HepG2 (cell line): ENCODE measurements around the gene STEAP2. TPM values are rescaled to one million over a fixed set of nuclear protein-coding genes. Genes with fewer than 3 reads are reported as not detected.

Experiments used
- ATAC-seq: fragments of 200-7000 bp; cut with Tn5 transposase; 3 replicates; pipeline ENCODE4 v1.9.1; 2020; ENCODE audit warnings: mild to moderate bottlenecking, moderate library complexity
- BruUV-seq: library from RNA; stranded (reverse); fragments of 400-500 nt; replicated peaks from 2 replicates; lab custom pipeline; 2021; lab: Mats Ljungman, UMichigan
- CTCF ChIA-PET: fragments of 300-600 bp; formaldehyde crosslinking; extraction: SDS; loops from one replicate; lab custom pipeline; 2021; ENCODE audit warnings: low total read pairs, inconsistent platforms, low intra/inter-chr PET ratio; lab: Yijun Ruan, JAX
- POLR2A ChIA-PET: fragments of 350-600 bp; sonication (Branson Sonifier 250); formaldehyde crosslinking; loops from one replicate; lab custom pipeline; 2020; ENCODE audit warnings: antibody characterized with exemption, inconsistent platforms; lab: Yijun Ruan, JAX
- DNase-seq: peaks from one replicate; pipeline ENCODE4 v3.0.0-alpha.2; 2015; ENCODE audit warnings: low spot score
- FAIRE-seq: peaks from 3 replicates; lab custom pipeline; 2011; peaks lifted over from hg19 to GRCh38; lab: Jason Lieb, UNC
- H2AFZ ChIP-seq: one replicate; pipeline ENCODE4 v1.6.1; 2011; ENCODE audit warnings: low read length, inconsistent platforms
- H3K27ac ChIP-seq: fragments of 300-600 bp; 3 replicates; pipeline ENCODE4 v1.8.0; 2011; ENCODE audit warnings: mixed run types, mild to moderate bottlenecking, mixed read lengths, low read length, inconsistent platforms; ENCODE audit not compliant: insufficient read depth; ENCODE audit errors: extremely low read length
- H3K27me3 ChIP-seq, 2 experiments: fragments of 200-600 bp in 1 of 2; 2 replicates in 1 of 2; 3 replicates in 1 of 2; pipeline versions ENCODE4 v1.6.0 to v1.8.0; 2011; ENCODE audit warnings: low read length in 2 of 2, mild to moderate bottlenecking in 2 of 2, moderate library complexity in 2 of 2, inconsistent platforms in 1 of 2; ENCODE audit not compliant: insufficient read depth in 2 of 2, control insufficient read depth in 1 of 2
- H3K36me3 ChIP-seq, 2 experiments: fragments of 200-600 bp in 1 of 2; replicated peaks in 1 of 2; 2 replicates in 1 of 2; 3 replicates in 1 of 2; pipeline versions ENCODE4 v1.5.1 to v1.8.0; 2011; ENCODE audit warnings: low read length in 2 of 2, inconsistent platforms in 1 of 2; ENCODE audit not compliant: insufficient read depth in 2 of 2, control insufficient read depth in 1 of 2
- H3K4me1 ChIP-seq: 2 replicates; pipeline ENCODE4 v1.5.1; 2012; ENCODE audit warnings: low read length, inconsistent platforms; ENCODE audit not compliant: insufficient read depth
- H3K4me2 ChIP-seq: 2 replicates; pipeline ENCODE4 v1.6.0; 2011; ENCODE audit warnings: low read depth, low read length, inconsistent platforms
- H3K4me3 ChIP-seq, 3 experiments: fragments of 200-600 bp in 1 of 3; sonication (generic), shearing (Covaris generic) in 1 of 3; replicated peaks in 1 of 3; 2 replicates each; pipeline ENCODE4 v1.5.1; 2011 to 2016; ENCODE audit warnings: low read length in 3 of 3, inconsistent platforms in 2 of 3, low read depth in 2 of 3, mild to moderate bottlenecking in 2 of 3, control low read depth in 1 of 3, mixed read lengths in 1 of 3; ENCODE audit not compliant: insufficient read depth in 1 of 3
- H3K79me2 ChIP-seq: one replicate; pipeline ENCODE4 v1.6.1; 2011; ENCODE audit warnings: low read length, inconsistent platforms; ENCODE audit not compliant: insufficient read depth
- H3K9ac ChIP-seq: 2 replicates; pipeline ENCODE4 v1.6.0; 2011; ENCODE audit warnings: mild to moderate bottlenecking, low read depth, low read length, inconsistent platforms; ENCODE audit not compliant: insufficient read depth
- H3K9me3 ChIP-seq: 2 replicates; pipeline ENCODE4 v1.5.1; 2012; ENCODE audit warnings: mild to moderate bottlenecking, low read length
- H4K20me1 ChIP-seq: 2 replicates; pipeline ENCODE4 v1.6.0; 2011; ENCODE audit warnings: inconsistent platforms, mild to moderate bottlenecking, low read length, moderate library complexity; ENCODE audit not compliant: insufficient read depth
- NRL ChIP-seq: sonication (generic); formaldehyde crosslinking; IDR thresholded peaks from 2 replicates; pipeline ENCODE4 v1.5.0; 2020; ENCODE audit warnings: missing genetic modification reagents, mild to moderate bottlenecking, moderate library complexity, borderline replicate concordance
- ZNF331 ChIP-seq: sonication (generic); formaldehyde crosslinking; IDR thresholded peaks from 2 replicates; pipeline ENCODE4 v1.4.0; 2020; ENCODE audit warnings: missing genetic modification reagents
- WGBS: methylation state at CpG from one replicate; pipeline ENCODE4 v1.1.6; 2017; ENCODE audit warnings: low lambda C conversion rate; 5-methylcytosine and 5-hydroxymethylcytosine counted together
- in situ Hi-C: cut with HindIII; loops from 2 replicates; pipeline ENCODE4 v1.10.0; 2017; ENCODE audit warnings: low pct_unique_long_range_greater_than_20kb; ENCODE audit not compliant: extremely low pct_ligation_motif_present
- intact Hi-C: fragments of 100-400 bp; cut with micrococcal nuclease; formaldehyde crosslinking; loops from one replicate; pipeline ENCODE4 v1.10.0; 2022; ENCODE audit not compliant: unreplicated experiment
- polyA plus RNA-seq, 8 experiments: library from polyadenylated mRNA; depleted of rRNA in 3 of 8; stranded (reverse) in 7 of 8; unstranded in 1 of 8; fragments of >200 nt; fragmentation: Illumina TruSeq in 4 of 8; extraction: Trizol in 4 of 8; gene quantifications; 2 replicates each; pipeline versions ENCODE4 v1.2.1 to v1.2.3, GENCODE V29; 2011 to 2016; ENCODE audit warnings: low read depth in 4 of 8, missing spikeins in 1 of 8, mixed read lengths in 1 of 8; ENCODE audit not compliant: insufficient read depth in 1 of 8
- total RNA-seq, 5 experiments: library from RNA; depleted of rRNA; stranded (reverse); fragments of >200 nt; fragmentation: Illumina TruSeq; extraction: Trizol; gene quantifications; 2 replicates each; pipeline ENCODE4 v1.2.3, GENCODE V29; 2016; ENCODE audit warnings: low read depth in 1 of 5
- TF ChIP-seq, protein P1 (sequence below): sonication (generic); formaldehyde crosslinking; IDR thresholded peaks from 2 replicates; pipeline ENCODE4 v1.4.0; 2020; ENCODE audit warnings: mild to moderate bottlenecking, missing genetic modification reagents
- TF ChIP-seq, protein P2 (sequence below), 2 experiments: fragments of 450-650 bp in 1 of 2; sonication (generic) in 1 of 2; formaldehyde crosslinking in 1 of 2; IDR thresholded peaks; 2 replicates each; pipeline versions ENCODE4 v1.6.1 to v1.8.0; 2016 to 2022; ENCODE audit warnings: antibody characterized with exemption in 1 of 2, mild to moderate bottlenecking in 1 of 2, missing genetic modification reagents in 1 of 2
- TF ChIP-seq, protein P3 (sequence below): sonication (generic); formaldehyde crosslinking; IDR thresholded peaks from 2 replicates; pipeline ENCODE4 v1.4.0; 2020; ENCODE audit warnings: missing genetic modification reagents

STEAP2 gene
- total and polyA plus RNA-seq, 2 of the 13 experiments (the other 11 are each of a cell fraction or from before 2014, with no cell fraction given): 4.3 to 4.4 TPM

DNA sequence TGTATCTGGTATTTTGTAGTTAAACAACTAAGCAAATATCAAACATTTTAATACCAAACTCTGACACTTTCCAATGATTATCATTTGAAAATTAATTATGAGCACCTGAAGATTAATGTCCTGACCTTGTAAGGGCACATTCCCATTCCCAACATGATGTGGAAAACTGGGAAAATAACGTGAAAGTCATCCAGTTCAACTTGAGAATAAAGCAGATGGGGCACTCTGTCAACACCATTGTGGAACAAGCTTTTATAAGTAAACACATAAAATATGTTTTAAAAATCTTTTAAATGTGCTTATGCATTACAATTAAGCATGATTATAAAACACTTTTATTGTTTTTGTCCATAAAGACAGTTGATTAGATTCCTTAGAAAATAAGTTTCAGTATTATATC, 14.1 kb downstream of the STEAP2 start (continued):
- no peak for TF ChIP-seq NRL (CRISPR knock-in tag)

DNA sequence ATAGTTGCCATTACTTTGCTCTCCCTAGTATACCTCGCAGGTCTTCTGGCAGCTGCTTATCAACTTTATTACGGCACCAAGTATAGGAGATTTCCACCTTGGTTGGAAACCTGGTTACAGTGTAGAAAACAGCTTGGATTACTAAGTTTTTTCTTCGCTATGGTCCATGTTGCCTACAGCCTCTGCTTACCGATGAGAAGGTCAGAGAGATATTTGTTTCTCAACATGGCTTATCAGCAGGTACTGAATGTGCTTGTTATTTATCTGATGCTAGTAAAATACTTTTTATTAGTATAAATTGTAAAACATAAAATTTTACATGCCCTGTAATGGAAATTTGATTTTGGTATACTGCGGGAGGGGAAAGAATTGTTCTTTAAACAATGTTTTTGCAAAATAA, 15.7 kb downstream of the STEAP2 start:
- no peak for FAIRE-seq
- intact Hi-C loops: no loop called here
- CTCF ChIA-PET: no interaction called here
- TF ChIP-seq, protein P1, sequence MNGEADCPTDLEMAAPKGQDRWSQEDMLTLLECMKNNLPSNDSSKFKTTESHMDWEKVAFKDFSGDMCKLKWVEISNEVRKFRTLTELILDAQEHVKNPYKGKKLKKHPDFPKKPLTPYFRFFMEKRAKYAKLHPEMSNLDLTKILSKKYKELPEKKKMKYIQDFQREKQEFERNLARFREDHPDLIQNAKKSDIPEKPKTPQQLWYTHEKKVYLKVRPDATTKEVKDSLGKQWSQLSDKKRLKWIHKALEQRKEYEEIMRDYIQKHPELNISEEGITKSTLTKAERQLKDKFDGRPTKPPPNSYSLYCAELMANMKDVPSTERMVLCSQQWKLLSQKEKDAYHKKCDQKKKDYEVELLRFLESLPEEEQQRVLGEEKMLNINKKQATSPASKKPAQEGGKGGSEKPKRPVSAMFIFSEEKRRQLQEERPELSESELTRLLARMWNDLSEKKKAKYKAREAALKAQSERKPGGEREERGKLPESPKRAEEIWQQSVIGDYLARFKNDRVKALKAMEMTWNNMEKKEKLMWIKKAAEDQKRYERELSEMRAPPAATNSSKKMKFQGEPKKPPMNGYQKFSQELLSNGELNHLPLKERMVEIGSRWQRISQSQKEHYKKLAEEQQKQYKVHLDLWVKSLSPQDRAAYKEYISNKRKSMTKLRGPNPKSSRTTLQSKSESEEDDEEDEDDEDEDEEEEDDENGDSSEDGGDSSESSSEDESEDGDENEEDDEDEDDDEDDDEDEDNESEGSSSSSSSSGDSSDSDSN: no peak
- TF ChIP-seq, protein P2, sequence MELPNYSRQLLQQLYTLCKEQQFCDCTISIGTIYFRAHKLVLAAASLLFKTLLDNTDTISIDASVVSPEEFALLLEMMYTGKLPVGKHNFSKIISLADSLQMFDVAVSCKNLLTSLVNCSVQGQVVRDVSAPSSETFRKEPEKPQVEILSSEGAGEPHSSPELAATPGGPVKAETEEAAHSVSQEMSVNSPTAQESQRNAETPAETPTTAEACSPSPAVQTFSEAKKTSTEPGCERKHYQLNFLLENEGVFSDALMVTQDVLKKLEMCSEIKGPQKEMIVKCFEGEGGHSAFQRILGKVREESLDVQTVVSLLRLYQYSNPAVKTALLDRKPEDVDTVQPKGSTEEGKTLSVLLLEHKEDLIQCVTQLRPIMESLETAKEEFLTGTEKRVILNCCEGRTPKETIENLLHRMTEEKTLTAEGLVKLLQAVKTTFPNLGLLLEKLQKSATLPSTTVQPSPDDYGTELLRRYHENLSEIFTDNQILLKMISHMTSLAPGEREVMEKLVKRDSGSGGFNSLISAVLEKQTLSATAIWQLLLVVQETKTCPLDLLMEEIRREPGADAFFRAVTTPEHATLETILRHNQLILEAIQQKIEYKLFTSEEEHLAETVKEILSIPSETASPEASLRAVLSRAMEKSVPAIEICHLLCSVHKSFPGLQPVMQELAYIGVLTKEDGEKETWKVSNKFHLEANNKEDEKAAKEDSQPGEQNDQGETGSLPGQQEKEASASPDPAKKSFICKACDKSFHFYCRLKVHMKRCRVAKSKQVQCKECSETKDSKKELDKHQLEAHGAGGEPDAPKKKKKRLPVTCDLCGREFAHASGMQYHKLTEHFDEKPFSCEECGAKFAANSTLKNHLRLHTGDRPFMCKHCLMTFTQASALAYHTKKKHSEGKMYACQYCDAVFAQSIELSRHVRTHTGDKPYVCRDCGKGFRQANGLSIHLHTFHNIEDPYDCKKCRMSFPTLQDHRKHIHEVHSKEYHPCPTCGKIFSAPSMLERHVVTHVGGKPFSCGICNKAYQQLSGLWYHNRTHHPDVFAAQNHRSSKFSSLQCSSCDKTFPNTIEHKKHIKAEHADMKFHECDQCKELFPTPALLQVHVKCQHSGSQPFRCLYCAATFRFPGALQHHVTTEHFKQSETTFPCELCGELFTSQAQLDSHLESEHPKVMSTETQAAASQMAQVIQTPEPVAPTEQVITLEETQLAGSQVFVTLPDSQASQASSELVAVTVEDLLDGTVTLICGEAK (IDR thresholded peaks at IDR 0.05): no peak
- TF ChIP-seq, protein P2 (CRISPR knock-in tag; IDR thresholded peaks at IDR 0.05): no peak
- TF ChIP-seq ZNF331 (CRISPR knock-in tag): no peak
- TF ChIP-seq, protein P3, sequence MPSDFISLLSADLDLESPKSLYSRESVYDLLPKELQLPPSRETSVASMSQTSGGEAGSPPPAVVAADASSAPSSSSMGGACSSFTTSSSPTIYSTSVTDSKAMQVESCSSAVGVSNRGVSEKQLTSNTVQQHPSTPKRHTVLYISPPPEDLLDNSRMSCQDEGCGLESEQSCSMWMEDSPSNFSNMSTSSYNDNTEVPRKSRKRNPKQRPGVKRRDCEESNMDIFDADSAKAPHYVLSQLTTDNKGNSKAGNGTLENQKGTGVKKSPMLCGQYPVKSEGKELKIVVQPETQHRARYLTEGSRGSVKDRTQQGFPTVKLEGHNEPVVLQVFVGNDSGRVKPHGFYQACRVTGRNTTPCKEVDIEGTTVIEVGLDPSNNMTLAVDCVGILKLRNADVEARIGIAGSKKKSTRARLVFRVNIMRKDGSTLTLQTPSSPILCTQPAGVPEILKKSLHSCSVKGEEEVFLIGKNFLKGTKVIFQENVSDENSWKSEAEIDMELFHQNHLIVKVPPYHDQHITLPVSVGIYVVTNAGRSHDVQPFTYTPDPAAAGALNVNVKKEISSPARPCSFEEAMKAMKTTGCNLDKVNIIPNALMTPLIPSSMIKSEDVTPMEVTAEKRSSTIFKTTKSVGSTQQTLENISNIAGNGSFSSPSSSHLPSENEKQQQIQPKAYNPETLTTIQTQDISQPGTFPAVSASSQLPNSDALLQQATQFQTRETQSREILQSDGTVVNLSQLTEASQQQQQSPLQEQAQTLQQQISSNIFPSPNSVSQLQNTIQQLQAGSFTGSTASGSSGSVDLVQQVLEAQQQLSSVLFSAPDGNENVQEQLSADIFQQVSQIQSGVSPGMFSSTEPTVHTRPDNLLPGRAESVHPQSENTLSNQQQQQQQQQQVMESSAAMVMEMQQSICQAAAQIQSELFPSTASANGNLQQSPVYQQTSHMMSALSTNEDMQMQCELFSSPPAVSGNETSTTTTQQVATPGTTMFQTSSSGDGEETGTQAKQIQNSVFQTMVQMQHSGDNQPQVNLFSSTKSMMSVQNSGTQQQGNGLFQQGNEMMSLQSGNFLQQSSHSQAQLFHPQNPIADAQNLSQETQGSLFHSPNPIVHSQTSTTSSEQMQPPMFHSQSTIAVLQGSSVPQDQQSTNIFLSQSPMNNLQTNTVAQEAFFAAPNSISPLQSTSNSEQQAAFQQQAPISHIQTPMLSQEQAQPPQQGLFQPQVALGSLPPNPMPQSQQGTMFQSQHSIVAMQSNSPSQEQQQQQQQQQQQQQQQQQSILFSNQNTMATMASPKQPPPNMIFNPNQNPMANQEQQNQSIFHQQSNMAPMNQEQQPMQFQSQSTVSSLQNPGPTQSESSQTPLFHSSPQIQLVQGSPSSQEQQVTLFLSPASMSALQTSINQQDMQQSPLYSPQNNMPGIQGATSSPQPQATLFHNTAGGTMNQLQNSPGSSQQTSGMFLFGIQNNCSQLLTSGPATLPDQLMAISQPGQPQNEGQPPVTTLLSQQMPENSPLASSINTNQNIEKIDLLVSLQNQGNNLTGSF (CRISPR knock-in tag): no peak

More for the DNA sequence above, 15.7 kb downstream of the STEAP2 start:
- no peaks in the 10 kb centered on the region for H3K79me2 ChIP-seq
- BruUV-seq: no TSS peak
- no peak overlapping the region for H3K9ac ChIP-seq
- H2AFZ ChIP-seq: no peak overlapping the region
- 66% methylated on average over 5 of the region's 5 CpGs for WGBS
- in situ Hi-C loops: no loop called here
- H3K4me3 ChIP-seq: no peak overlapping the region
- no peaks in the 10 kb centered on the region for H4K20me1 ChIP-seq
- no peak overlapping the region for H3K27ac ChIP-seq
- H3K4me1 ChIP-seq: peaks cover 27% of the 10 kb centered on the region
- no peaks in the 10 kb centered on the region for H3K27me3 ChIP-seq
- no peaks in the 10 kb centered on the region for H3K9me3 ChIP-seq
- POLR2A ChIA-PET: interaction anchor here (0.9 kb wide), 1 partner anchor 16 kb away, joined by 4 read pairs; the partner anchor contains the start of gene STEAP2
- ATAC-seq: no peak
- H3K4me2 ChIP-seq: no peak overlapping the region
- no peak for DNase-seq
- H3K36me3 ChIP-seq: no peaks in the 10 kb centered on the region
